Ovary (tissue), 9 donors: ENCODE data around the gene PTPRG. TPM values are rescaled to one million over a fixed set of nuclear protein-coding genes. Genes with fewer than 3 reads are reported as not detected.

ENCODE experiments used
- DNase-seq, 5 donors: peaks; one replicate each; pipeline ENCODE4 v3.0.0-alpha.2; 2019 to 2020
- H3K27ac ChIP-seq, 2 donors: fragments of 200-600 bp; one replicate each; pipeline versions ENCODE4 v1.5.1 to v1.8.0; 2019 to 2022
- H3K27me3 ChIP-seq: fragments of 200-600 bp; one replicate; pipeline ENCODE4 v1.8.0; 2022
- H3K36me3 ChIP-seq: fragments of 200-600 bp; sonication (generic); one replicate; pipeline ENCODE4 v1.5.1; 2019
- H3K4me1 ChIP-seq: one replicate; pipeline ENCODE4 v1.8.1; 2013; ENCODE audit warnings: mild to moderate bottlenecking, moderate library complexity; ENCODE audit not compliant: insufficient read depth
- H3K4me3 ChIP-seq: fragments of 200-600 bp; sonication (generic); one replicate; pipeline ENCODE4 v1.5.1; 2017
- H3K9me3 ChIP-seq, 2 donors: fragments of 200-600 bp in 1 of 2; sonication (generic) in 1 of 2; one replicate each; pipeline versions ENCODE4 v1.5.1 to v1.8.1; 2013 to 2019; ENCODE audit warnings: mild to moderate bottlenecking in 1 of 2, moderate library complexity in 1 of 2
- CTCF ChIP-seq, 3 donors: fragments of 450-650 bp in 2 of 3; fragments of 200-600 bp in 1 of 3; IDR thresholded peaks; one replicate each; pipeline versions ENCODE4 v1.5.1 to v1.8.0; 2016 to 2022; ENCODE audit warnings: antibody characterized with exemption in 3 of 3, mild to moderate bottlenecking in 1 of 3
- EP300 ChIP-seq: sonication (generic); formaldehyde crosslinking; IDR thresholded peaks from one replicate; pipeline ENCODE4 v1.6.1; 2017; ENCODE audit warnings: antibody characterized with exemption
- POLR2A ChIP-seq: fragments of 450-650 bp; IDR thresholded peaks from one replicate; pipeline ENCODE4 v1.6.1; 2017; ENCODE audit warnings: antibody characterized with exemption, mild to moderate bottlenecking, moderate library complexity
- WGBS, 3 donors: extraction: QIAGEN DNeasy Blood & Tissue Kit in 1 of 3; methylation state at CpG; one replicate each; pipeline versions ENCODE4 v1.1.5 to v1.1.7; 2013 to 2017; 5-methylcytosine and 5-hydroxymethylcytosine counted together
- intact Hi-C, 4 donors: fragments of 100-400 bp; cut with DNase I; formaldehyde crosslinking; loops; one replicate each; pipeline versions ENCODE4 v1.11.0 to v1.15.1; 2022 to 2023
- polyA plus RNA-seq, 2 donors: library from polyadenylated mRNA; stranded (reverse); fragments of 200-250 nt in 1 of 2; fragments of 350-450 nt in 1 of 2; fragmentation: Illumina TruSeq in 1 of 2; extraction: RNeasy Lipid Tissue Mini Kit (QIAGEN cat#74804) in 1 of 2; gene quantifications; one replicate each; pipeline ENCODE4 v1.2.3, GENCODE V29; 2013 to 2014
- total RNA-seq, 7 donors: library from RNA; depleted of rRNA in 2 of 7; stranded (reverse); fragments of >200 nt in 2 of 7; fragmentation: NEBNext Ultra II Directional in 3 of 7; extraction: Animal tissue kit (Norgen Biotek cat#: 25700) in 3 of 7; gene quantifications; one replicate each; pipeline versions ENCODE4 v1.1.0 to v1.2.4, GENCODE V29; 2016 to 2023
- donor health status: DM: no; HTN: no; CAD: no; lungs with moderate emphysema.
- donor health status: DM: no; HTN: no; CAD: no.
- donor health status: Bipolar disorder and iron deficiency.
- donor health status: DM: yes; HTN: yes; CAD: no.
- donor health status: DM: no; HTN: no; CAD: no.
- donor health status: DM: yes; HTN: yes; CAD: no.

PTPRG gene
- total and polyA plus RNA-seq, 9 donors = 18.2 to 87.9 (median 47.7) TPM

- intact Hi-C loops = no loop called here
- DNase-seq = no peak
- Histone ChIP-seq H3K4me1 (peaks cover 1% of the 10 kb centered on the region), H3K27me3 (no peaks in the 10 kb centered on the region), H3K36me3 (no peaks in the 10 kb centered on the region), H3K9me3 (no peaks in the 10 kb centered on the region), H3K4me3 (no peak overlapping the region), H3K27ac (no peak overlapping the region)
- 95 to 99% (median 95%) methylated on average over 2 of the region's 2 CpGs for WGBS, 3 donors
- TF ChIP-seq CTCF (IDR thresholded peaks at IDR 0.05) (no peak), POLR2A (no peak), EP300 (no peak)
Observed at GRCh38 chr3:61645148-61645547, 83.8 kb downstream of the PTPRG start.

- TF ChIP-seq CTCF (IDR thresholded peaks at IDR 0.05) (no peak), POLR2A (no peak), EP300 (no peak)
- WGBS, 3 donors = 93 to 100% (median 97%) methylated on average over 1 of the region's 1 CpG
- Histone ChIP-seq H3K4me1 (peaks cover 1% of the 10 kb centered on the region), H3K27me3 (no peaks in the 10 kb centered on the region), H3K36me3 (no peaks in the 10 kb centered on the region), H3K9me3 (no peaks in the 10 kb centered on the region), H3K27ac (no peak overlapping the region), H3K4me3 (no peak overlapping the region)
- no peak for DNase-seq
- intact Hi-C loops = no loop called here
Observed at GRCh38 chr3:61646360-61646759, 85.0 kb downstream of the PTPRG start.

- TF ChIP-seq POLR2A (no peak), EP300 (no peak), CTCF (IDR thresholded peaks at IDR 0.05) (no peak)
- Histone ChIP-seq H3K27ac (no peak overlapping the region), H3K27me3 (no peaks in the 10 kb centered on the region), H3K4me3 (no peak overlapping the region), H3K4me1 (peaks cover 1% of the 10 kb centered on the region), H3K36me3 (no peaks in the 10 kb centered on the region), H3K9me3 (no peaks in the 10 kb centered on the region)
- intact Hi-C loops = no loop called here
- 52 to 63% (median 58%) methylated on average over 7 of the region's 7 CpGs for WGBS, 3 donors
- no peak for DNase-seq
Observed at GRCh38 chr3:61646851-61647525, 85.6 kb downstream of the PTPRG start.

- intact Hi-C loops = no loop called here
- Histone ChIP-seq H3K4me3 (no peak overlapping the region), H3K36me3 (no peaks in the 10 kb centered on the region), H3K4me1 (peaks cover 3% of the 10 kb centered on the region), H3K9me3 (no peaks in the 10 kb centered on the region), H3K27ac (no peak overlapping the region), H3K27me3 (no peaks in the 10 kb centered on the region)
- DNase-seq = no peak
- 65 to 74% (median 66%) methylated on average over 2 of the region's 2 CpGs for WGBS, 3 donors
- TF ChIP-seq CTCF (IDR thresholded peaks at IDR 0.05) (no peak), POLR2A (no peak), EP300 (no peak)
Observed at GRCh38 chr3:61648481-61648880, 87.1 kb downstream of the PTPRG start.
